MV-4-11 (cell line): ENCODE data around the gene GPATCH2L.

Experiments
- DNase-seq: peaks from one replicate; lab custom pipeline; 2025; lab: John Stamatoyannopoulos, UW

Gene GPATCH2L

DNA sequence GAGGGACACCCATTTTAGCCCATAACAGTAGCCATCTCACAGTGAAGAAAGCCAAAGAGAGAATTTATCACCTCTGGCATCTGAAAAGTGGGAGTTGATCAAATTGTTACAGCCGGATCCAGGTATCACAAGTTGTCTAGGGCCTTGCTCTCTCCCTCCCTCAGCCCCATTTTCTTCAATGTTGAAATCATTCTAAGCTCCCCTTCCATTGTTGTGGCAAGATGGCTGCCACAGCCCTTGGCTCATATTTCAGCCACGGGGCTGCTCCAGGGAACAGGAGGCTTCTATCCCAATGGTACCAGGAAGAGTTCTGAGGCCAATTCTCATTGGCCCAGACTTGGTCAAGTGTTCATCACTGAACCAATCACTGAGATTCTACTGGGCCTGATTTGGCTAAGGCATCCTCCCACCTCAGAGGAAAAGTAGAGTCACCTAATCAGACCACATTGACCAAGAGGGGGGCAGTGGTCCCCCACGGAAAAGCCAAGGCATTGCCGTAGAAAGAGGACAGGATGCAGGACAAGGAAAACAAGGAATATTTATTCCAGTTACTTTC, 106.2 kb downstream of the GPATCH2L start:
- DNase-seq = no peak

DNA sequence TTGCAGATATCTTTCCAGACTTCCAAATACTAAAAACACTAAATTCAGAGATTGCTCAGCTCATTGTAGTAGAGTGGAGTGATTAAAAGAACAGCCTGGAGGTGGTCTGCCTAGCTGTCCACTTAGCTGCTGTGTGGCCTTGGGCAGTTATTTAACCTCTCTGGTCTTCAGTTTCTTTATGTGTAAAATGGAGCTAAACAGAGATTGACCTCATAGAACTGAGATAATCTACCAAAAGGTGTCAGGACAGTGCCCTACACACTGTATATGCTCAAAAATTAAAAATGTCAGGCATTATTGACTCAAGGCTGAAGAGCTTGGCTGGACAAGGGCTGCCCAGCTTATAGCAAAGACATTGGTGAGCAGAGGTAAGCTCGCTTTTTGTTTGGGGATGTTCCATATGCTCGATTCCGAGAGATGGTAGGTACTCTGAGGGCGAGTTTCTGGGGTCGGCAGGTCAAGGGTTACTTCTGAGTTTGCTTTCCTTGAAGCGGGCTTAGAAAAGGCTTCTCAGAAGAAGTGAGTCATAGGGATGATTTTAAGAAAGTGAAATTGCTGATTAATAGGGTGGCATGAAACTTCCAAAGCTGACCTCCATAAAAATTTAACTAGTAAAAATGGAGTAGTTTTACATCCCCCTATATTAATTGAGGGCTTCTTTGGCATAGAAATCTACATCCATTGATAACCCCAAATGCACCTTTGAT, 107.5 kb downstream of the GPATCH2L start:
- DNase-seq = no peak

DNA sequence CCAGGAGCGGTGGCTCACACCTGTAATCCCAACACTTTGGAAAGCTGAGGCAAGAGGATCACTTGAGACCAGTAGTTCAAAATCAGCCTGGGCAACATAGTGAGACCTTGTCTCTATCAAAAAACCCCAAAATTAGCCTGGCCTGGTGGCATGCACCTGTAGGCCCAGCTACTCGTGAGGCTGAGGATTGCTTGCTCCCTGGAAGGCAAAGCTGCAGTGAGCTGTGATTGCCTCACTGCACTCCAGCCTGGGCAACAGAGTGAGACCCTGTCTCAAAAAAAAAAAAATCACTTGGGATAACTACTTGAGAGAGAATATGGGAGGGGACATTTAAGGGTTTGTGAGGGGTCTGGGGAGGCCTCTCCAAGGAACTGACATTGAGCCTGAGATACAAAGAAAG, 109.0 kb downstream of the GPATCH2L start:
- DNase-seq = no peak

DNA sequence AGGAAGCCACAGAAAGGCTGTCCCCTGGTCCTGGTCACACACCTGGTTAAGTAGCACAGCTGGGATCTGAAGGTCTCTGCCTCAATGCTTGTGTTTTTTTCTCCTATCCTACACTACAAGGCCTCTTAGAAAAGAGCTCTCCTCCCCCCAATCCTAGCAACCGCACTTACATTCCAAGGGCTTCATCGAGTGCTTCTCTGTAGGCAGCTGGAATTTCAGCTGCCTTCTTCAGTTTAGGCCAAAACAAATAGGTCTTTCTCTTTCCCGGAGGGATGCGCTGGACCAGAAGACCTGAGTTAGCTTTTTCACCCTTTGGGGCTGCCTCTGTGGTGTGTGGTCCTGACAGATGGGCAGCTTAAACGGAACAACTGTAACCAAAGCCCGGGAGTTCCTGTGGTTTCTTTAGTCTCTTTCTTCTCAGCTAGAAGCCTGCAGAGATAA, 109.7 kb downstream of the GPATCH2L start:
- DNase-seq = peak; percentile 42

DNA sequence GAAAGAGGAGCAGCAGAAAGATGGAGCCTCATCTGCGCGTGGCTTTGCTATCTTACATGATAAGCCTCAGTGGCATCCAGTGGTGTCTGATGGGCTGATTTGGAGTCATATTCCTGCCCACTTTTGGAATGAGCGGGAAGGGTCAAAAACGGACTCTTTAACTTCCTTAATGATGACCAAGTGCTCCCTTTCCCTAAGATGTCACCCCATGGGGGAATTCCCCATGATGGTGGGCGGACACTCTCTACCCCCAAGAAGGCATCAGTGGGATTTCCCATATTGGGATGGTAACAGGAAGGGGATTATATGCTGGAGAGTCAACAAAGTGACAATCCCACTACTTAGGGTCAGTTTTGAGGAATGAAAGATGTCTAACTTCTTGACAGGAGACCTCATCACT, 110.9 kb downstream of the GPATCH2L start:
- no peak for DNase-seq
